Fibroblast of pulmonary artery (primary cell): ENCODE results near the gene TFRC.
"Not testable (repeated sequence)": the region's sequence is repeated elsewhere in the genome, so short reads cannot be mapped to it uniquely, and the experiment has no call there.

Experiments
- DNase-seq: peaks from one replicate; pipeline ENCODE4 v3.0.0-alpha.2; 2010; ENCODE audit warnings: low read depth
- H3K4me3 ChIP-seq: replicated peaks from 2 replicates; pipeline ENCODE4 v1.5.1; 2011; ENCODE audit warnings: low read depth, mild to moderate bottlenecking, control low read depth, low read length, moderate library complexity
- CTCF ChIP-seq: IDR thresholded peaks from 2 replicates; pipeline ENCODE4 v1.5.1; 2011; ENCODE audit warnings: mild to moderate bottlenecking, control low read depth, low read length, inconsistent platforms; ENCODE audit errors: missing control alignments

The TFRC gene

GRCh38 chr3:196008929-196009328 is 73.0 kb downstream of the TFRC start:
- DNase-seq, result no peak
- no peak for TF ChIP-seq CTCF
- no peak overlapping the region for H3K4me3 ChIP-seq

GRCh38 chr3:196008387-196008786 is 73.5 kb downstream of the TFRC start:
- no peak for TF ChIP-seq CTCF
- H3K4me3 ChIP-seq, result no peak overlapping the region
- DNase-seq, result no peak

- no peak overlapping the region for H3K4me3 ChIP-seq
- DNase-seq, result no peak
- no peak for TF ChIP-seq CTCF
These were observed 74.0 kb downstream of the TFRC start for GRCh38 chr3:196007744-196008335.

- H3K4me3 ChIP-seq, DNase-seq: not testable (repeated sequence)
These were observed 76.6 kb downstream of the TFRC start for GRCh38 chr3:196005338-196005737.

- not testable (repeated sequence) for H3K4me3 ChIP-seq, DNase-seq
These were observed 77.4 kb downstream of the TFRC start for GRCh38 chr3:196004359-196005052.

GRCh38 chr3:196003611-196004010 is 78.3 kb downstream of the TFRC start:
- no peak for TF ChIP-seq CTCF
- DNase-seq, result no peak
- H3K4me3 ChIP-seq, result no peak overlapping the region

GRCh38 chr3:196002721-196003120 is 79.2 kb downstream of the TFRC start:
- not testable (repeated sequence) for DNase-seq, H3K4me3 ChIP-seq

GRCh38 chr3:196001240-196001639 is 80.7 kb downstream of the TFRC start:
- H3K4me3 ChIP-seq, DNase-seq: not testable (repeated sequence)

GRCh38 chr3:196000360-196000950 is 81.4 kb downstream of the TFRC start:
- not testable (repeated sequence) for H3K4me3 ChIP-seq, DNase-seq
